NCI-H748 treated with DMSO at 0.1 percent for 48 hours (cell line): ENCODE results near the gene NFS1.
A peak's percentile ranks its signal among the peaks of the same experiment; 100 is the strongest.

Source experiments
- DNase-seq: peaks from one replicate; lab custom pipeline; 2025; lab: John Stamatoyannopoulos, UW

Gene NFS1

GRCh38 chr20:35638751-35639150 lies 60.4 kb downstream of the NFS1 start:
- no peak for DNase-seq

GRCh38 chr20:35637276-35637675 lies 61.9 kb downstream of the NFS1 start:
- DNase-seq: no peak

DNA sequence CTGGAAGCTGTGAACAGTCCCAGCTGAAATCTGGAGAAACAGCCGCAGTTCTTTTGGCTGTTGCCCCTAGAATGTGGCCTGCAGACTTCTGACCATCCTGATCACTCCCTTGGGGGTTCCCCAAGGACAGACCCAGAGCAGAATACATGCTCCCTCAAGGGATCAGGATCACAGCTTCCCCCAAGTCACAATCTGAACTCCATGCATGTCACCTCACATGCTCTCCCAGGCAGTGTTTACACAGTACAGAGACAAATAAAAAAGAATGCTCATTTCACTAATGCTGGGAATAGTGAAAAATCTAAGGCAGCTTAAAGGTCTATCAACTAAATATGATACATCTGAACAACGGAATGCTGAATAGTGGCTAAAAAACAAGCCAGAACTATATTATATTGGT lies 63.1 kb downstream of the NFS1 start:
- DNase-seq: no peak

- DNase-seq: no peak
These were observed 63.5 kb downstream of the NFS1 start for GRCh38 chr20:35635652-35636051.

- no peak for DNase-seq
These were observed 66.5 kb downstream of the NFS1 start for GRCh38 chr20:35632539-35633115.

DNA sequence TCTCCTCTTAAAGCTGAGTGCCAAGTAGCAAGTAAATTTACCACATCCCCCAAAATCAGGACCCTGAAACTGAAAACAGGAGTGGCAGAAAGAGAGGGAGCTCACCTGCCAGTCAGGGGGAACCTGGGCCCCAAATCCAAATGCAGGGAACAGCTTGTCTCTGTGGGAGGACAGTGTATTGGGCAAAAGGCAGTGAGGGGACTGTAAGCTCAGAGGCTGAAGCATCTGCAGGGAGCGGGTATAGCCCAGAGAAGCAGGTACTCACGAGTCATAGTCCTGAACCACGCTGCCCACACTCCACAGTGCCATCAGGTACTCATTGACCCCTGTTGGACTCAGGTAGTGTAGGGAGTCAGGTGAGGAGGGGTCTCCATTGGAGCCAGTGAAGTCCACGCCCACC lies 68.5 kb downstream of the NFS1 start:
- no peak for DNase-seq

DNA sequence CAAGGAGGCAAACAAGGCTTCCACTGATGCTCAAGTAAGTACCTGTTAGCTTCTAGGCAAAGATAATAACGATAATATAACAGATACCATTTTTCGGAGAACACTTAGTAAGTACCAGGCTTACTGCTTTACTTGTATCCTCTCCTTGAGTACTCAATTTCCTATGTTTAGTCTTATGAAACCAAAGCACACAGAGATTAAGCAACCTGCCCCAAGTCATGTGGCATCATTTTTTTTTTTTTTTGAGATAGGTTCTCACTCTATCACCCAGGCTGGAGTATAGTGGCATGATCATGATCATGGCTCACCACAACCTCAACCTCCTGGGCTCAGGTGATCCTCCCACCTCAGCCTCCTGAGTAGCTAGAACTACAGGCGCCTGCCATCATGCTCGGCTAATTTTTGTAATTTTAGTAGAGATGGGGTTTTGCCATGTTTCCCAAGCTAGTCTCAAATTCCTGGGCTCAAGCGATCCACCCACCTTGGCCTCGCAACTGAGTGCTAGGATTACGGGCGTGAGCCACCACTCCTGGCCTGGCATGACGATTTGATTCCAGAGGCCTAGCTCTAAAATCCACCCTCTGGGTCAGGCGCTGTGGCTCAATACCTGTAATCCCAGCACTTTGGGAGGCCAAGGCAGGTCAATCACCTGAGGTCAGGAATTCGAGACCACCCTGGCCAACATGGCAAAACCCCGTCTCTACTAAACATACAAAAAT lies 69.6 kb downstream of the NFS1 start:
- no peak for DNase-seq

DNA sequence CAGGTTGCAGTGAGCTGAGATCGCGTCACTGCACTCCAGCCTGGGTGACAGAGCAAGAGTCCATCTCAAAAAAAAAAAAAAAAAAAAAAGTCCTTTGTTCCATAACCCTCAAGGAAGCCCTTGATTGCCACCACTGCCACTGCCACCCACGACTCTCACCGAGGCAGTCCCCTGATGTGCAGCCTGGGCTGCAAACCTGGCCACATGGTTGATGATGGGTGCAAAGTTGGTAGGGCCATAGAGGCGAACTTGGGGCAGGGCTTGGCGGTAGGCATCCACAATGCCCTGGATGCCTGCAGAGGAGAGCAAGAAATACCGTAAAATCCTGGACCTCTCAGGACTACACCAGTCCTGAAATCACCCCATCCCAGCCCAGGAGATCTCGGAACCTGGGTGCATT lies 72.0 kb downstream of the NFS1 start:
- DNase-seq: no peak

- no peak for DNase-seq
These were observed 72.7 kb downstream of the NFS1 start for GRCh38 chr20:35626386-35627001.

GRCh38 chr20:35625584-35626385 lies 73.4 kb downstream of the NFS1 start:
- no peak for DNase-seq

DNA sequence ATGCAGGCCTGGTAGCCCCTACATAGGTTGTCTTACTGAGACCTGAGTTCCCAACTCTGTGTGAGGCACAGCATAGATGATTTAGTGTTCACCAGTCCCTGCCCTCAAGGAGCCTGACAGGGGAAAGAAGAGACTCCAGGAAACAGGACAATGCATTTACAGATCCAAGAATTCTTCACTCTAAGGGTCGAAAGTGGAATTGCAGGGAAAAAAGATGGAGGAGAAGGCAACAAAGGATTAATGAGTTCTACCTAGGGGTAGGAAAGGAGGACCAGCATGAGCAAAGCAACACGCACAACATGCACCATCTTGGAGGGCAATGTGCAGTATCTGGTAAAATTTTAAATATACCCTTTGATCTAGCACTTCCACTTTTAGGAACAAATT lies 77.6 kb downstream of the NFS1 start:
- DNase-seq: no peak

- no peak for DNase-seq
These were observed 78.2 kb downstream of the NFS1 start for GRCh38 chr20:35620818-35621559.

- DNase-seq: peak; percentile 58
These were observed 79.7 kb downstream of the NFS1 start for GRCh38 chr20:35619196-35620095.

GRCh38 chr20:35618263-35619131 lies 80.7 kb downstream of the NFS1 start:
- DNase-seq: peak; percentile 24
